Thyroid gland (tissue), 4 donors: Measurements from ENCODE around the gene ITPKB. TPM values are rescaled to one million over a fixed set of nuclear protein-coding genes. Genes with fewer than 3 reads are reported as not detected.

Experiments used
- DNase-seq, 2 donors: peaks; one replicate each; pipeline ENCODE4 v3.0.0-alpha.2; 2019
- H3K27ac ChIP-seq, 3 donors: fragments of 200-600 bp; sonication (generic); 1 replicate in 2 of 3; 2 replicates in 1 of 3; pipeline ENCODE4 v1.5.1; 2016 to 2019; ENCODE audit warnings: mild to moderate bottlenecking in 1 of 3, moderate library complexity in 1 of 3
- H3K27me3 ChIP-seq: fragments of 200-600 bp; sonication (generic); one replicate; pipeline ENCODE4 v1.5.1; 2019
- H3K36me3 ChIP-seq, 2 donors: fragments of 200-600 bp; sonication (generic); one replicate each; pipeline ENCODE4 v1.5.1; 2016 to 2019
- H3K4me1 ChIP-seq, 2 donors: fragments of 200-600 bp; sonication (generic); one replicate each; pipeline ENCODE4 v1.5.1; 2017 to 2019
- H3K4me3 ChIP-seq, 3 donors: fragments of 200-600 bp; sonication (generic); replicated peaks in 1 of 3; 1 replicate in 2 of 3; 2 replicates in 1 of 3; pipeline ENCODE4 v1.5.1; 2016; ENCODE audit warnings: mild to moderate bottlenecking in 1 of 3
- H3K9me3 ChIP-seq: fragments of 200-600 bp; sonication (generic); one replicate; pipeline ENCODE4 v1.5.1; 2017
- CTCF ChIP-seq, 6 experiments: fragments of 200-600 bp in 3 of 6; fragments of 450-650 bp in 3 of 6; sonication (generic) in 3 of 6; IDR thresholded peaks; one replicate each; pipeline ENCODE4 v1.5.1; 2016 to 2019; ENCODE audit warnings: antibody characterized with exemption in 6 of 6, mild to moderate bottlenecking in 2 of 6, inconsistent platforms in 1 of 6, moderate library complexity in 1 of 6
- POLR2A ChIP-seq, 2 donors: fragments of 450-650 bp; IDR thresholded peaks; one replicate each; pipeline ENCODE4 v1.6.1; 2017; ENCODE audit warnings: antibody characterized with exemption in 2 of 2, mild to moderate bottlenecking in 2 of 2, moderate library complexity in 1 of 2
- WGBS, 2 donors: methylation state at CpG; one replicate each; pipeline ENCODE4 v1.1.5; 2017; 5-methylcytosine and 5-hydroxymethylcytosine counted together
- intact Hi-C: fragments of 100-400 bp; cut with DNase I; formaldehyde crosslinking; loops from one replicate; pipeline ENCODE4 v1.15.1; 2023
- total RNA-seq, 4 donors: library from RNA; depleted of rRNA; stranded (reverse); fragments of >200 nt; gene quantifications; one replicate each; pipeline ENCODE4 v1.2.3, GENCODE V29; 2016

ITPKB gene
- total RNA-seq, 4 donors from 2014 or later: 19.1 to 24.0 (median 22.2) TPM

GRCh38 chr1:226655251-226656163, 83.6 kb downstream of the ITPKB start:
- Histone ChIP-seq H3K36me3 (no peaks in the 10 kb centered on the region), H3K9me3 (no peaks in the 10 kb centered on the region), H3K27me3 (no peaks in the 10 kb centered on the region), H3K4me3 (no peak overlapping the region), H3K4me1 (peaks cover 22 to 61% of the 10 kb centered on the region in 2 donors), H3K27ac (peak overlapping the region in 1 of 3 donors; percentile 47)
- intact Hi-C loops: no loop called here
- TF ChIP-seq POLR2A (IDR thresholded peaks at IDR 0.05) (no peak), CTCF (IDR thresholded peaks at IDR 0.05) (no peak)
- WGBS, 2 donors: 82 to 94% methylated on average over 11 of the region's 12 CpGs
- DNase-seq: no peak

- Histone ChIP-seq H3K4me3 (no peak overlapping the region), H3K27me3 (no peaks in the 10 kb centered on the region), H3K4me1 (peaks cover 22 to 56% of the 10 kb centered on the region in 2 donors), H3K9me3 (no peaks in the 10 kb centered on the region), H3K36me3 (no peaks in the 10 kb centered on the region), H3K27ac (peak overlapping the region in 2 of 3 donors; percentile 3 to 19)
- intact Hi-C loops: no loop called here
- DNase-seq: no peak
- TF ChIP-seq POLR2A (IDR thresholded peaks at IDR 0.05): no peak
- TF ChIP-seq CTCF (IDR thresholded peaks at IDR 0.05): no peak
- WGBS, 2 donors: 69 to 70% methylated on average over 8 of the region's 8 CpGs
These were observed 84.4 kb downstream of the ITPKB start for GRCh38 chr1:226654668-226655055.

GRCh38 chr1:226654046-226654667, 84.9 kb downstream of the ITPKB start:
- WGBS, 2 donors: 53 to 56% methylated on average over 8 of the region's 8 CpGs
- Histone ChIP-seq H3K27me3 (no peaks in the 10 kb centered on the region), H3K9me3 (no peaks in the 10 kb centered on the region), H3K4me1 (peaks cover 22 to 51% of the 10 kb centered on the region in 2 donors), H3K27ac (peak overlapping the region in 2 of 3 donors; percentile 3 to 19), H3K4me3 (no peak overlapping the region), H3K36me3 (no peaks in the 10 kb centered on the region)
- intact Hi-C loops: no loop called here
- no peak for DNase-seq
- TF ChIP-seq POLR2A (IDR thresholded peaks at IDR 0.05) (no peak), CTCF (IDR thresholded peaks at IDR 0.05) (no peak)

- TF ChIP-seq CTCF (IDR thresholded peaks at IDR 0.05) (no peak), POLR2A (IDR thresholded peaks at IDR 0.05) (no peak)
- Histone ChIP-seq H3K27ac (peak overlapping the region in 1 of 3 donors; percentile 19), H3K4me1 (peaks cover 22 to 46% of the 10 kb centered on the region in 2 donors), H3K27me3 (no peaks in the 10 kb centered on the region), H3K36me3 (no peaks in the 10 kb centered on the region), H3K4me3 (no peak overlapping the region), H3K9me3 (no peaks in the 10 kb centered on the region)
- intact Hi-C loops: no loop called here
- 34 to 60% methylated on average over 6 to 11 of the region's 11 CpGs for WGBS, 2 donors
- peak in 1 of 2 donors; percentile 49 for DNase-seq
These were observed 85.7 kb downstream of the ITPKB start for GRCh38 chr1:226653311-226653921.
